HepG2 (cell line): ENCODE measurements around the gene TBL2. TPM values are rescaled to one million over a fixed set of nuclear protein-coding genes. Genes with fewer than 3 reads are reported as not detected.

Source experiments
- ATF4 ChIP-seq, 2 experiments: fragments of 450-650 bp in 1 of 2; sonication (generic) in 1 of 2; formaldehyde crosslinking; IDR thresholded peaks; 2 replicates each; pipeline versions ENCODE4 v1.5.0 to v1.8.0; 2020 to 2022; ENCODE audit warnings: mild to moderate bottlenecking in 1 of 2, missing genetic modification reagents in 1 of 2
- BCLAF1 ChIP-seq: fragments of 450-650 bp; IDR thresholded peaks from 2 replicates; pipeline ENCODE4 v1.6.1; 2017; ENCODE audit warnings: mild to moderate bottlenecking
- BRD4 ChIP-seq: sonication (generic); formaldehyde crosslinking; IDR thresholded peaks from 2 replicates; pipeline ENCODE4 v1.4.0; 2020; ENCODE audit warnings: missing genetic modification reagents
- EHMT2 ChIP-seq: fragments of 200-600 bp; sonication (generic); IDR thresholded peaks from 2 replicates; pipeline ENCODE4 v1.7.0; 2017; ENCODE audit warnings: antibody characterized with exemption, low read depth, low read length, borderline replicate concordance
- ERF ChIP-seq: IDR thresholded peaks from 2 replicates; pipeline ENCODE4 v1.6.1; 2018; ENCODE audit warnings: missing biosample characterization, missing genetic modification reagents
- ESRRA ChIP-seq: sonication (generic); formaldehyde crosslinking; IDR thresholded peaks from 2 replicates; pipeline ENCODE4 v1.5.1; 2020; ENCODE audit warnings: mild to moderate bottlenecking, low read depth, missing genetic modification reagents
- FLYWCH1 ChIP-seq: sonication (generic); formaldehyde crosslinking; IDR thresholded peaks from 2 replicates; pipeline ENCODE4 v1.8.1; 2023; ENCODE audit warnings: mild to moderate bottlenecking, missing genetic modification reagents
- FOXK2 ChIP-seq: fragments of 450-650 bp; IDR thresholded peaks from 2 replicates; pipeline ENCODE4 v1.6.1; 2016
- KAT7 ChIP-seq: IDR thresholded peaks from 2 replicates; pipeline ENCODE4 v1.6.1; 2018; ENCODE audit warnings: borderline replicate concordance, missing compliant biosample characterization
- KDM3A ChIP-seq: IDR thresholded peaks from 2 replicates; pipeline ENCODE4 v1.6.1; 2018; ENCODE audit warnings: low read depth, missing compliant biosample characterization
- KLF6 ChIP-seq: IDR thresholded peaks from 2 replicates; pipeline ENCODE4 v1.8.0; 2016; ENCODE audit warnings: missing biosample characterization, missing genetic modification reagents
- MATR3 ChIP-seq: sonication (generic); formaldehyde crosslinking; IDR thresholded peaks from 2 replicates; pipeline ENCODE4 v1.4.0; 2020; ENCODE audit warnings: missing genetic modification reagents
- MAZ ChIP-seq, 2 experiments: sonication (generic) in 1 of 2; formaldehyde crosslinking in 1 of 2; IDR thresholded peaks; 2 replicates each; pipeline versions ENCODE4 v1.5.0 to v1.6.1; 2012 to 2020; ENCODE audit warnings: low read depth in 2 of 2, mild to moderate bottlenecking in 2 of 2, borderline replicate concordance in 1 of 2, improper control_type of control experiment in 1 of 2, low read length in 1 of 2, missing genetic modification reagents in 1 of 2, moderate library complexity in 1 of 2
- MNT ChIP-seq: fragments of 450-650 bp; IDR thresholded peaks from 2 replicates; pipeline ENCODE4 v1.6.1; 2016
- NCOR1 ChIP-seq: fragments of 200-600 bp; sonication (generic); IDR thresholded peaks from 2 replicates; pipeline ENCODE4 v1.7.0; 2017; ENCODE audit warnings: antibody characterized with exemption, low read length, borderline replicate concordance
- RBAK ChIP-seq: sonication (generic); formaldehyde crosslinking; IDR thresholded peaks from 2 replicates; pipeline ENCODE4 v1.5.1; 2020; ENCODE audit warnings: mild to moderate bottlenecking, missing genetic modification reagents
- TERF1 ChIP-seq: sonication (generic); formaldehyde crosslinking; IDR thresholded peaks from 2 replicates; pipeline ENCODE4 v1.8.0; 2022; ENCODE audit warnings: mild to moderate bottlenecking, missing genetic modification reagents, moderate library complexity
- ZFP41 ChIP-seq: sonication (generic); formaldehyde crosslinking; IDR thresholded peaks from 2 replicates; pipeline ENCODE4 v1.4.0; 2020; ENCODE audit warnings: mild to moderate bottlenecking, missing genetic modification reagents, borderline replicate concordance
- ZKSCAN8 ChIP-seq: IDR thresholded peaks from 2 replicates; pipeline ENCODE4 v1.6.1; 2016; ENCODE audit warnings: borderline replicate concordance, missing genetic modification reagents, missing compliant biosample characterization
- ZNF275 ChIP-seq: sonication (generic); formaldehyde crosslinking; IDR thresholded peaks from 2 replicates; pipeline ENCODE4 v1.8.0; 2022; ENCODE audit warnings: missing genetic modification reagents, mild to moderate bottlenecking, inconsistent platforms, borderline replicate concordance
- ZNF501 ChIP-seq: sonication (generic); formaldehyde crosslinking; IDR thresholded peaks from 2 replicates; pipeline ENCODE4 v1.5.1; 2020; ENCODE audit warnings: mild to moderate bottlenecking, moderate library complexity, missing genetic modification reagents
- ZNF672 ChIP-seq: sonication (generic); formaldehyde crosslinking; IDR thresholded peaks from 2 replicates; pipeline ENCODE4 v1.8.1; 2022; ENCODE audit warnings: missing genetic modification reagents
- polyA plus RNA-seq, 8 experiments: library from polyadenylated mRNA; depleted of rRNA in 3 of 8; stranded (reverse) in 7 of 8; unstranded in 1 of 8; fragments of >200 nt; fragmentation: Illumina TruSeq in 4 of 8; extraction: Trizol in 4 of 8; gene quantifications; 2 replicates each; pipeline versions ENCODE4 v1.2.1 to v1.2.3, GENCODE V29; 2011 to 2016; ENCODE audit warnings: low read depth in 4 of 8, missing spikeins in 1 of 8, mixed read lengths in 1 of 8; ENCODE audit not compliant: insufficient read depth in 1 of 8
- total RNA-seq, 5 experiments: library from RNA; depleted of rRNA; stranded (reverse); fragments of >200 nt; fragmentation: Illumina TruSeq; extraction: Trizol; gene quantifications; 2 replicates each; pipeline ENCODE4 v1.2.3, GENCODE V29; 2016; ENCODE audit warnings: low read depth in 1 of 5

The TBL2 gene
- total and polyA plus RNA-seq, 2 of the 13 experiments (the other 11 are each of a cell fraction or from before 2014, with no cell fraction given): 43.4 to 47.2 TPM

GRCh38 chr7:73612598-73613269 is 34.4 kb upstream of the TBL2 start (continued):
- peak in 1 of 2 experiments; percentile 72; a peak in 1 of 4 replicates for TF ChIP-seq ATF4 (CRISPR knock-in tag; IDR thresholded peaks at IDR 0.05)
- peak; percentile 80 for TF ChIP-seq FOXK2
- peak; percentile 44; the same call in 1 of the 2 replicates for TF ChIP-seq KLF6 (CRISPR knock-in tag)
- no peak for TF ChIP-seq MAZ (IDR thresholded peaks at IDR 0.05; ENCODE audit: borderline replicate concordance, low read depth, low read length)
- TF ChIP-seq MAZ (CRISPR knock-in tag; IDR thresholded peaks at IDR 0.05; ENCODE audit: low read depth): peak; percentile 91
- TF ChIP-seq ZKSCAN8 (CRISPR knock-in tag): peak; percentile 84
- peak; percentile 45; the same call in 1 of the 2 replicates for TF ChIP-seq MNT
- TF ChIP-seq EHMT2: no peak; the same call in 1 of the 2 replicates
- TF ChIP-seq KDM3A: peak; percentile 80
- TF ChIP-seq MATR3 (CRISPR knock-in tag): no peak
- no peak for TF ChIP-seq ZFP41 (CRISPR knock-in tag)
- no peak for TF ChIP-seq TERF1
- TF ChIP-seq NCOR1: peak; percentile 92
- TF ChIP-seq RBAK (CRISPR knock-in tag): no peak
- no peak for TF ChIP-seq BRD4 (CRISPR knock-in tag)
- TF ChIP-seq ZNF275 (CRISPR knock-in tag): 0 out of 2 replicates have a peak, but pooled peaks have one; percentile 59
- TF ChIP-seq ESRRA (CRISPR knock-in tag): peak; percentile 80; the same call in 1 of the 2 replicates
- TF ChIP-seq FLYWCH1 (CRISPR knock-in tag): no peak
- peak; percentile 92 for TF ChIP-seq ERF
- TF ChIP-seq KAT7 (CRISPR knock-in tag): no peak
- no peak; the same call in 1 of the 2 replicates for TF ChIP-seq ZNF501 (CRISPR knock-in tag)
- no peak for TF ChIP-seq BCLAF1
- no peak for TF ChIP-seq ZNF672 (CRISPR knock-in tag)
